SU-DHL-6 (cell line): ENCODE results near the gene RIPK4.

Experiments
- H2AFZ ChIP-seq: fragments of 200-600 bp; sonication (generic); 2 replicates; pipeline ENCODE4 v1.6.1; 2014; ENCODE audit warnings: low read depth, mild to moderate bottlenecking, moderate library complexity, mixed read lengths, antibody characterized with exemption, low read length; ENCODE audit not compliant: severe bottlenecking
- H3F3A ChIP-seq: fragments of 200-600 bp; shearing (Covaris generic); 2 replicates; pipeline ENCODE4 v1.6.0; 2016; ENCODE audit warnings: antibody characterized with exemption, mild to moderate bottlenecking; ENCODE audit not compliant: insufficient read depth
- H3K27ac ChIP-seq: fragments of 200-600 bp; sonication (generic); 2 replicates; pipeline ENCODE4 v1.5.1; 2016; ENCODE audit warnings: low read depth, mild to moderate bottlenecking, low read length, moderate library complexity, mixed read lengths
- H3K27me3 ChIP-seq: fragments of 200-600 bp; sonication (generic), shearing (Covaris generic); 2 replicates; pipeline ENCODE4 v1.6.0; 2014; ENCODE audit warnings: mild to moderate bottlenecking, low read length
- H3K36me3 ChIP-seq: fragments of 200-600 bp; sonication (generic); 2 replicates; pipeline ENCODE4 v1.6.1; 2014; ENCODE audit warnings: mild to moderate bottlenecking, low read length, mixed read lengths
- H3K4me2 ChIP-seq: fragments of 300-600, 200-600 bp; shearing (Covaris generic), sonication (generic); 2 replicates; pipeline ENCODE4 v1.6.0; 2014; ENCODE audit warnings: low read length, low read depth, mild to moderate bottlenecking; ENCODE audit not compliant: poor library complexity, severe bottlenecking
- H3K4me3 ChIP-seq: fragments of 200-600 bp; sonication (generic); 2 replicates; pipeline ENCODE4 v1.5.1; 2014; ENCODE audit warnings: antibody characterized with exemption, low read length, mild to moderate bottlenecking, mixed read lengths; ENCODE audit not compliant: insufficient read depth, poor library complexity, severe bottlenecking
- H3K79me2 ChIP-seq: fragments of 200-600 bp; sonication (generic); 2 replicates; pipeline ENCODE4 v1.6.1; 2014; ENCODE audit warnings: mild to moderate bottlenecking, low read length, moderate library complexity; ENCODE audit not compliant: insufficient read depth
- H3K9ac ChIP-seq: fragments of 200-600 bp; sonication (generic); 2 replicates; pipeline ENCODE4 v1.7.0; 2014; ENCODE audit warnings: mild to moderate bottlenecking, low read length
- H3K9me2 ChIP-seq: fragments of 200-600 bp; sonication (generic); replicated peaks from 2 replicates; pipeline ENCODE4 v1.6.1; 2014; ENCODE audit warnings: low read length; ENCODE audit not compliant: insufficient read depth
- H3K9me3 ChIP-seq: fragments of 200-600 bp; sonication (generic); 2 replicates; pipeline ENCODE4 v1.6.1; 2014; ENCODE audit warnings: low read length, mixed read lengths; ENCODE audit not compliant: insufficient read depth
- H4K20me1 ChIP-seq: fragments of 200-600 bp; sonication (generic); 2 replicates; pipeline ENCODE4 v1.6.1; 2014; ENCODE audit warnings: low read depth, mild to moderate bottlenecking, antibody characterized with exemption, low read length, moderate library complexity, mixed read lengths
- CTCF ChIP-seq: fragments of 200-600 bp; sonication (generic); IDR thresholded peaks from one replicate; pipeline ENCODE4 v1.5.1; 2017; ENCODE audit warnings: antibody characterized with exemption, mild to moderate bottlenecking, low read length, moderate library complexity; ENCODE audit not compliant: insufficient read depth, poor library complexity, severe bottlenecking
- EZH2phosphoT487 ChIP-seq: fragments of 200-600 bp; sonication (generic), shearing (Covaris generic); conservative IDR thresholded peaks from 2 replicates; pipeline ENCODE4 v1.6.1; 2018; ENCODE audit warnings: mild to moderate bottlenecking, antibody characterized with exemption, low read length, moderate library complexity, mixed read lengths

The RIPK4 gene

DNA sequence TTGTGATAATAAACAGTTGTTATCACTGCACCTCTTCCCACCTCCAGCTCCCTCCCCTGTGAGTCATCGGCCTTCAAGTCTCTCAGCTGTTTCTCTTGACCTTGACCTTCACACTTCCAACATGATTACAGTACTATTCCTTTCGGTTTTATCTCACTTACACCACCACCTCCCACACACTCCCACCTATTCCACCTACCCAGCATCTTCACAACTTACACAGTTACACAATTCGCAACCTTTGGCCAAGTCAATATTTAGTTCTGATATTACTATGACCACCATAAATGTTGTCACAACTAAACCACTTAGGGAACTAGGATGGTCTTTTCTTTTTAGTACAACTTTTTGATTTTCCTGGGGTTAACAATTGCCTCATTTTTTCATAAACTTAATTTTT lies 60.2 kb downstream of the RIPK4 start:
- Histone ChIP-seq H3K27me3 (no peaks in the 10 kb centered on the region), H3K9me2 (no peaks in the 10 kb centered on the region), H3K79me2 (no peaks in the 10 kb centered on the region), H4K20me1 (no peaks in the 10 kb centered on the region), H2AFZ (no peak overlapping the region), H3F3A (no peaks in the 10 kb centered on the region), H3K36me3 (no peaks in the 10 kb centered on the region), H3K27ac (no peak overlapping the region), H3K9me3 (no peaks in the 10 kb centered on the region), H3K4me3 (no peak overlapping the region), H3K9ac (no peak overlapping the region), H3K4me2 (no peak overlapping the region)
- TF ChIP-seq EZH2phosphoT487 (no peak), CTCF (no peak)

DNA sequence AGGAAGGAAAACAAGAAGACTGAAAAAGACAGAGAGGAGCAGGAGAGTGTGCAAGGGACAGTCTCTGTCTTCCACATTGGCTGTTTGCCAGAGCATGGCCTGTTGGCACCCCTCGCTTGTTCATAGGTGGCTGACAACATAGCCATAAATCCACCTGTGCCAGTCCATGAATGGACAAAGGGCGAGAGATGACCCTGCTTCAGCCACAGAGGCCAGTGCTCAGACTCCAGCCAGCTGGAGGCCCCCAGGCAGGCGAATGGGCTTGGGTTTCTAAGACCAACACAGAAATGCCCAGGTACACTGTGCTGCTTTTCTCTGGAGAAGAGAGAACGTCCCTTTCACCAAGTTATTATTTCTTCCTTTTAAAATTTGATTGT lies 60.6 kb downstream of the RIPK4 start:
- no peak overlapping the region for H3K27ac ChIP-seq
- H2AFZ ChIP-seq, result no peak overlapping the region
- H4K20me1 ChIP-seq, result no peaks in the 10 kb centered on the region
- no peaks in the 10 kb centered on the region for H3K79me2 ChIP-seq
- H3K9me3 ChIP-seq, result no peaks in the 10 kb centered on the region
- no peak overlapping the region for H3K9ac ChIP-seq
- no peaks in the 10 kb centered on the region for H3K36me3 ChIP-seq
- TF ChIP-seq CTCF (no peak), EZH2phosphoT487 (no peak)
- H3F3A ChIP-seq, result no peaks in the 10 kb centered on the region
- H3K9me2 ChIP-seq, result no peaks in the 10 kb centered on the region
- no peak overlapping the region for H3K4me2 ChIP-seq
- no peaks in the 10 kb centered on the region for H3K27me3 ChIP-seq
- no peak overlapping the region for H3K4me3 ChIP-seq

- no peaks in the 10 kb centered on the region for H4K20me1 ChIP-seq
- no peaks in the 10 kb centered on the region for H3F3A ChIP-seq
- H3K9me3 ChIP-seq, result no peaks in the 10 kb centered on the region
- no peaks in the 10 kb centered on the region for H3K36me3 ChIP-seq
- no peaks in the 10 kb centered on the region for H3K9me2 ChIP-seq
- H2AFZ ChIP-seq, result no peak overlapping the region
- no peaks in the 10 kb centered on the region for H3K27me3 ChIP-seq
- H3K4me3 ChIP-seq, result no peak overlapping the region
- TF ChIP-seq CTCF (no peak), EZH2phosphoT487 (no peak)
- no peak overlapping the region for H3K9ac ChIP-seq
- no peak overlapping the region for H3K4me2 ChIP-seq
- no peaks in the 10 kb centered on the region for H3K79me2 ChIP-seq
- H3K27ac ChIP-seq, result no peak overlapping the region
Measured at GRCh38 chr21:41705546-41706262, 61.1 kb downstream of the RIPK4 start.
